ENCODE results near the gene NAT14. TPM values are rescaled to one million over a fixed set of nuclear protein-coding genes. Genes with fewer than 3 reads are reported as not detected.

NAT14 gene
- polyA plus RNA-seq, 2 of the 4 experiments (the other 2 are of a cell fraction): 16.8 to 50.3 TPM

DNA sequence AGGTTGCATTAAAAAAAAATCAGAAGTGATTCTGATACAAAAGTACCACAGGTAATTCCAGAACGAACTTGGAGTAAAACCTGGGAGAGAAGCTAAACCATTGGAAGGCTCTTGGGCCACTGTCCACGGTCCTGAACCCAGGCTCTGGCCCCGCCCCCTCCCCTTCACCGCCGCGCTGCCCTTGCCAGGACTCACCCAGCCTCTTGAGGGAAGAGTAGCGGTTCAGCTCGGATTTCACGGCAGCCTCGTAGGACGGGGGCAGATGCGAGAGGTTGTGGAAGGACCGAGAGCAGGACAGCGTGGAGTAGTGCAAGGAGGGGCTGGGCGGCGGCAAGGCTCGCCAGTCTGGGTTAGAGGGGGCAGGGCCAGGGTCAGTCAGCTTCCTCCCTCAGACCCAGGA, 47.6 kb upstream of the NAT14 start (continued):
- TF ChIP-seq RNF2 (IDR thresholded peaks at IDR 0.05; ENCODE audit: borderline replicate concordance, low read depth) (no peak), HEYL (CRISPR knock-in tag; IDR thresholded peaks at IDR 0.05) (no peak), FOSB (CRISPR knock-in tag; IDR thresholded peaks at IDR 0.05) (no peak), ZC3H11A (IDR thresholded peaks at IDR 0.05) (no peak), TFCP2L1 (CRISPR knock-in tag; IDR thresholded peaks at IDR 0.05) (no peak), RARB (CRISPR knock-in tag; IDR thresholded peaks at IDR 0.05) (no peak), PHF8 (IDR thresholded peaks at IDR 0.05; ENCODE audit: borderline replicate concordance, low read depth) (no peak), RCOR1 (IDR thresholded peaks at IDR 0.05; ENCODE audit: low read depth, low read length) (no peak), FOXS1 (CRISPR knock-in tag; IDR thresholded peaks at IDR 0.05) (peak; percentile 81; the same call in 1 of the 2 replicates), JUNB (IDR thresholded peaks at IDR 0.05) (no peak), ZFP36 (IDR thresholded peaks at IDR 0.05; ENCODE audit: borderline replicate concordance, partially characterized antibody) (no peak), CHD2 (IDR thresholded peaks at IDR 0.05; ENCODE audit: low read length, partially characterized antibody) (no peak), CBX8 (IDR thresholded peaks at IDR 0.05) (no peak), FOSL2 (IDR thresholded peaks at IDR 0.05) (no peak), FOSL2 (CRISPR knock-in tag; IDR thresholded peaks at IDR 0.05) (no peak), GATA3 (IDR thresholded peaks at IDR 0.05; ENCODE audit: borderline replicate concordance) (no peak), NR3C1 (IDR thresholded peaks at IDR 0.05) (no peak), POLR2A (IDR thresholded peaks at IDR 0.05; ENCODE audit: low read length) (no peak), MYC (IDR thresholded peaks at IDR 0.05; ENCODE audit: borderline replicate concordance, low read length) (no peak), ZNF302 (CRISPR knock-in tag; IDR thresholded peaks at IDR 0.05) (no peak), MAZ (IDR thresholded peaks at IDR 0.05; ENCODE audit: borderline replicate concordance, low read depth, low read length) (no peak), ESRRA (IDR thresholded peaks at IDR 0.05; ENCODE audit: borderline replicate concordance, low read length) (no peak), SMC3 (IDR thresholded peaks at IDR 0.05) (no peak)
- TF ChIP-seq, protein P1, sequence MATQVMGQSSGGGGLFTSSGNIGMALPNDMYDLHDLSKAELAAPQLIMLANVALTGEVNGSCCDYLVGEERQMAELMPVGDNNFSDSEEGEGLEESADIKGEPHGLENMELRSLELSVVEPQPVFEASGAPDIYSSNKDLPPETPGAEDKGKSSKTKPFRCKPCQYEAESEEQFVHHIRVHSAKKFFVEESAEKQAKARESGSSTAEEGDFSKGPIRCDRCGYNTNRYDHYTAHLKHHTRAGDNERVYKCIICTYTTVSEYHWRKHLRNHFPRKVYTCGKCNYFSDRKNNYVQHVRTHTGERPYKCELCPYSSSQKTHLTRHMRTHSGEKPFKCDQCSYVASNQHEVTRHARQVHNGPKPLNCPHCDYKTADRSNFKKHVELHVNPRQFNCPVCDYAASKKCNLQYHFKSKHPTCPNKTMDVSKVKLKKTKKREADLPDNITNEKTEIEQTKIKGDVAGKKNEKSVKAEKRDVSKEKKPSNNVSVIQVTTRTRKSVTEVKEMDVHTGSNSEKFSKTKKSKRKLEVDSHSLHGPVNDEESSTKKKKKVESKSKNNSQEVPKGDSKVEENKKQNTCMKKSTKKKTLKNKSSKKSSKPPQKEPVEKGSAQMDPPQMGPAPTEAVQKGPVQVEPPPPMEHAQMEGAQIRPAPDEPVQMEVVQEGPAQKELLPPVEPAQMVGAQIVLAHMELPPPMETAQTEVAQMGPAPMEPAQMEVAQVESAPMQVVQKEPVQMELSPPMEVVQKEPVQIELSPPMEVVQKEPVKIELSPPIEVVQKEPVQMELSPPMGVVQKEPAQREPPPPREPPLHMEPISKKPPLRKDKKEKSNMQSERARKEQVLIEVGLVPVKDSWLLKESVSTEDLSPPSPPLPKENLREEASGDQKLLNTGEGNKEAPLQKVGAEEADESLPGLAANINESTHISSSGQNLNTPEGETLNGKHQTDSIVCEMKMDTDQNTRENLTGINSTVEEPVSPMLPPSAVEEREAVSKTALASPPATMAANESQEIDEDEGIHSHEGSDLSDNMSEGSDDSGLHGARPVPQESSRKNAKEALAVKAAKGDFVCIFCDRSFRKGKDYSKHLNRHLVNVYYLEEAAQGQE (IDR thresholded peaks at IDR 0.05): peak; percentile 98
- TF ChIP-seq, protein P2, sequence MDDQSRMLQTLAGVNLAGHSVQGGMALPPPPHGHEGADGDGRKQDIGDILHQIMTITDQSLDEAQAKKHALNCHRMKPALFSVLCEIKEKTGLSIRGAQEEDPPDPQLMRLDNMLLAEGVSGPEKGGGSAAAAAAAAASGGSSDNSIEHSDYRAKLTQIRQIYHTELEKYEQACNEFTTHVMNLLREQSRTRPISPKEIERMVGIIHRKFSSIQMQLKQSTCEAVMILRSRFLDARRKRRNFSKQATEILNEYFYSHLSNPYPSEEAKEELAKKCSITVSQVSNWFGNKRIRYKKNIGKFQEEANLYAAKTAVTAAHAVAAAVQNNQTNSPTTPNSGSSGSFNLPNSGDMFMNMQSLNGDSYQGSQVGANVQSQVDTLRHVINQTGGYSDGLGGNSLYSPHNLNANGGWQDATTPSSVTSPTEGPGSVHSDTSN (IDR thresholded peaks at IDR 0.05): no peak
- TF ChIP-seq, protein P3, sequence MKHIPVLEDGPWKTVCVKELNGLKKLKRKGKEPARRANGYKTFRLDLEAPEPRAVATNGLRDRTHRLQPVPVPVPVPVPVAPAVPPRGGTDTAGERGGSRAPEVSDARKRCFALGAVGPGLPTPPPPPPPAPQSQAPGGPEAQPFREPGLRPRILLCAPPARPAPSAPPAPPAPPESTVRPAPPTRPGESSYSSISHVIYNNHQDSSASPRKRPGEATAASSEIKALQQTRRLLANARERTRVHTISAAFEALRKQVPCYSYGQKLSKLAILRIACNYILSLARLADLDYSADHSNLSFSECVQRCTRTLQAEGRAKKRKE (CRISPR knock-in tag; IDR thresholded peaks at IDR 0.05; ENCODE audit: low read depth): peak; percentile 78; the same call in 1 of the 2 replicates
- TF ChIP-seq, protein P4, sequence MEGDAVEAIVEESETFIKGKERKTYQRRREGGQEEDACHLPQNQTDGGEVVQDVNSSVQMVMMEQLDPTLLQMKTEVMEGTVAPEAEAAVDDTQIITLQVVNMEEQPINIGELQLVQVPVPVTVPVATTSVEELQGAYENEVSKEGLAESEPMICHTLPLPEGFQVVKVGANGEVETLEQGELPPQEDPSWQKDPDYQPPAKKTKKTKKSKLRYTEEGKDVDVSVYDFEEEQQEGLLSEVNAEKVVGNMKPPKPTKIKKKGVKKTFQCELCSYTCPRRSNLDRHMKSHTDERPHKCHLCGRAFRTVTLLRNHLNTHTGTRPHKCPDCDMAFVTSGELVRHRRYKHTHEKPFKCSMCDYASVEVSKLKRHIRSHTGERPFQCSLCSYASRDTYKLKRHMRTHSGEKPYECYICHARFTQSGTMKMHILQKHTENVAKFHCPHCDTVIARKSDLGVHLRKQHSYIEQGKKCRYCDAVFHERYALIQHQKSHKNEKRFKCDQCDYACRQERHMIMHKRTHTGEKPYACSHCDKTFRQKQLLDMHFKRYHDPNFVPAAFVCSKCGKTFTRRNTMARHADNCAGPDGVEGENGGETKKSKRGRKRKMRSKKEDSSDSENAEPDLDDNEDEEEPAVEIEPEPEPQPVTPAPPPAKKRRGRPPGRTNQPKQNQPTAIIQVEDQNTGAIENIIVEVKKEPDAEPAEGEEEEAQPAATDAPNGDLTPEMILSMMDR (IDR thresholded peaks at IDR 0.05): no peak
- TF ChIP-seq, protein P5, sequence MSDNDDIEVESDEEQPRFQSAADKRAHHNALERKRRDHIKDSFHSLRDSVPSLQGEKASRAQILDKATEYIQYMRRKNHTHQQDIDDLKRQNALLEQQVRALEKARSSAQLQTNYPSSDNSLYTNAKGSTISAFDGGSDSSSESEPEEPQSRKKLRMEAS (IDR thresholded peaks at IDR 0.05): no peak
